GM18868 (cell line): ENCODE results near the gene ATE1.

Experiments used
- ATAC-seq: cut with Tn5 transposase; IDR thresholded peaks from one replicate; pipeline ENCODE4 v1.9.1; 2021; ENCODE audit warnings: mild to moderate bottlenecking, moderate library complexity; ENCODE audit not compliant: unreplicated experiment

Gene ATE1

DNA sequence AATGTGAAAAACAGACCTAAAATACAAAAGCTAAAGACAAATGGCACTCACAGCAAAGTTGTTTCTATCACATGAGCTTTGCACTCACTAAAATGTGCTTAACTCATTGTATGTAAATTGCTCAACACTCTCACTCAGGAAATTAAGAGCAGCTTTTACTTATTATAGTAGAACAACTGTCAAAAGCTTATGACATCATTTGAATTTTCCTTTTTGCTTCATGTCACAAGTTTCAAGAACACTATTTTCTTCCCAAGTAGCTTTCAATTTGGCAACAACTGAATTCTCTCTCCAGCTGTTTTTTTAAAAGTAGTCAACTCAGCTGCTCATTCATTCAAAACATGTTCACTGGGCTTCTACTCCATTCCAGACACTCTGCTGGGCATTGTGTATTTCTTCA, 46.9 kb downstream of the ATE1 start:
- no peak for ATAC-seq

DNA sequence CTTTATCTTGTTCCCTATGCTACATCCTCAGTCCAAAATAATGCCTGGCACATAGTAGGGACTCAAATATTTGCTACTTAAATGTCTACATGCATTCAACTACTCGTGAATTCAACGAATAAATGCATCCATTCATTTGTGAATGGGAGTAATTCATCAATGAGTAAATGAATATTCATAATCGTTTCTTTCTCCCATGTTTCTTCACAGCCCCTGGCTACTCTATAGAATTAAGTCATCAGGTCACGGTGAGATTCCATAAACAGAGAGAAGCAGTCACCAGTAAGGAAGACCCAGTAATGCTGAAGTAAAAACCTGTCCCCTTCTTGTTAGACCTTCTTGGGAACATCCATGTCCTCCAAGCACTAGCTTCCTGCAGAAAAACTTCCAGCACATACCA, 48.4 kb downstream of the ATE1 start:
- no peak for ATAC-seq

DNA sequence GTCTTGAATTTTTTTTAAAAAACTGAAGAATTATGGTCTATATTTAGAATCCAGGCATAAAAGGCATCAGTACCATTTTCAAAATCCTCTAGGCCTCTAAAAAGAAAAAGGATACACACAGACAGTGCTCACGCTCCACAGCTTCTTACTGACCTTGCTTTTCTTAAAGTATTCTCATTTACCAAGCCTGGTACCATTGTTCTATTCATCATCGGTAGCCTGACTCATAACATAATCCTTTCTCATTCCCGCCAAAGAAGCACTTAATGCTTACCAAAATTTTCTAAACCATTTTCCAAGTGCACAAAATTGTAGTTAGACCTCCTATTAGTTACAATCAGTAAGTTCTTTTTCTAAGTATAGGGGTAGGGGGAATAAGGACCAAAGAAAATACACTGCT, 54.6 kb downstream of the ATE1 start:
- no peak for ATAC-seq

- ATAC-seq, result no peak
These were observed 57.4 kb downstream of the ATE1 start for GRCh38 chr10:121870413-121870812.

DNA sequence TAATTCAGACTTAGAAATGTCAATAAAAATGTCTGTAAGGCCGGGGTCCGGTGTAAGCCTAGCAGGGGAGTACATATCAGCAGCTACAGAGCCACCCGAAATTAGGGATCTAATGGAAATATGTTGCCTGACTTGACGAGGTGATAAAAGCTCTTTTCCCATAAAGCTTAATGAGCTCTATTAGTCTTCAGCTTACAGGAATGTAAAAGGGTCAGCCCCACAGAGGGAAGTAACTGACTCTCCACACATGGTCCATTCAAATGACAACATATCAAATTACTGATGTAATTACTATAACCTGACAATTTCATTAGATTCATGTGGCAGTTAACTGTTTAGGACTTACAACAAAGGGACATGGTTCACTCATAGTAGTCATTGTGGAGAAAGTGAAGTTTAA, 62.3 kb downstream of the ATE1 start:
- ATAC-seq, result no peak

DNA sequence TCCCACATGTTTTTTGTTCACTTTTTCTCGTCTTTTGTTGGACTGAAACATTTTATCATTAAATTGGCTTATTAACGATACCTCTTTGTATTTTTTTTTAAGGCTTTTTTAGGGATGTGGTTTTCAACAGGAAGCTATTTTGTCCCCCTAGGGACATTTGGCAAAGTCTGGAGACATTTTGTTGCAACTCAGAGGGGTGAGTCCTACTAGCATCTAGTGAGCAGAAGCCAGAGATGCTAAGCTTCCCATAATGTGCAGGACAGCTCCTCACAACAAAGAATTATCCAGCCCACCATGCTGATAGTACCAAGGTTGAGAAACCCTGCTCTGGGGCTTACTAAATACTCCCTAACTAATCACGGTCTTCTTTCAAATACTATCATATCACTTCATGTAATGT, 63.2 kb downstream of the ATE1 start:
- ATAC-seq, result no peak

- ATAC-seq, result no peak
These were observed 63.7 kb downstream of the ATE1 start for GRCh38 chr10:121864168-121864567.

DNA sequence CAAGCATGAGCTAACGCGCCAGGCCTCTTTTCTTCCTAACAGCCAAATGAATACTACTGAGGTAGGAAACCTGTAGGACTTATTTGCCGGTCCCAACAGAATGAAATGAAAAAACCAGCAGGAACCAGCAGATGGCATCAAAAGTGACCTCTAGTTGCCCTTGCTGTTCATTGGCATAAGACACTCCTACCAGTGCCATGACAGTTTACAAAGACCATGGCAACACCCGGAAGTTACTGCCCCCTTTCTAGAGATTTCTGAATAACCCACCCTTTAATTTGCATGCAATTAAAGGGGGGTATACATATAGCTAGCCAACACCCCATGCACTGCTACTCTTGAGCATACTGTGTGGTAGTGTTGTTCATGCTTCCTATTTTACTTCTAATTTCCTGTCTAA, 65.2 kb downstream of the ATE1 start:
- ATAC-seq, result no peak

- ATAC-seq, result no peak
These were observed 65.8 kb downstream of the ATE1 start for GRCh38 chr10:121862042-121862441.

GRCh38 chr10:121860810-121861209, 67.0 kb downstream of the ATE1 start:
- no peak for ATAC-seq

- no peak for ATAC-seq
These were observed 72.9 kb downstream of the ATE1 start for GRCh38 chr10:121854809-121855445.

DNA sequence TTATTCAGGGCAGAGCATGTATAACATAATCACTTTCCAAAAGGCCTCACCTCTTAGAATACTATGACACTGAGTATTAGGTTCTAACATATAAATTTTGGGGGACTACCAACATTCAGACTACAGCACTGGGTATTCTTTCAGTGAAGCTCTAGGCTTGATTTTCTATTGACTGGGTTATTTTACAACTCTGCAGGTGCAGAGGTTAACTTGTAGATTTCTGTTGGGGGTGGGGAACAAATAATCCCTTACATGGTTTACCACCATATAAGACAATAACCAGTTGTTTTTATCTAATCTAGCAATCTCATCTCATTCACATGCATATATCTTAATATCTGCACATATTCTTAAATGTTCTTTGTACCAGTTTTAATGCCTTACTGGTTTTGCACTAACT, 73.9 kb downstream of the ATE1 start:
- no peak for ATAC-seq

- no peak for ATAC-seq
These were observed 76.0 kb downstream of the ATE1 start for GRCh38 chr10:121851786-121852185.

GRCh38 chr10:121848082-121848481, 79.7 kb downstream of the ATE1 start:
- ATAC-seq, result no peak

DNA sequence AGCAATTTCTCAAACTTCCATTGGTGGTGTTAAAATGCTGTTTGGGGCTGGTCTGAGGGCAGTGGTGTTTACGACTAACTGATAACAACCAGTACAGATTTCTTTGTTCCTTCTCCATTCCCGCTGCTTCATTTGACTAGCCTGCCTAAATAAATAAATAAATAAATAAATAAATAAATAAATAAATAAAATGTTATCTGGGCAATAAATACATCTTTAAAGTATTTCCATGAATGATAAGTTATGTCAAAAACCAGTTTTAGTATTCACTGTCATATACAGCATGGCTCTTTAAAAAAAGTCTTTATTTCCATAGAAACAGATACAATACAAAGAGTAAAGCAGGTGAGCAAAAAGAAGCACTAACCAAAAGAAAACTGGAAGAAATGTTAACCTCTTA, 81.3 kb downstream of the ATE1 start:
- ATAC-seq, result no peak

- ATAC-seq, result no peak
These were observed 82.6 kb downstream of the ATE1 start for GRCh38 chr10:121845044-121845784.

- ATAC-seq, result no peak
These were observed 83.3 kb downstream of the ATE1 start for GRCh38 chr10:121844537-121844936.

GRCh38 chr10:121843379-121843778, 84.5 kb downstream of the ATE1 start:
- no peak for ATAC-seq

DNA sequence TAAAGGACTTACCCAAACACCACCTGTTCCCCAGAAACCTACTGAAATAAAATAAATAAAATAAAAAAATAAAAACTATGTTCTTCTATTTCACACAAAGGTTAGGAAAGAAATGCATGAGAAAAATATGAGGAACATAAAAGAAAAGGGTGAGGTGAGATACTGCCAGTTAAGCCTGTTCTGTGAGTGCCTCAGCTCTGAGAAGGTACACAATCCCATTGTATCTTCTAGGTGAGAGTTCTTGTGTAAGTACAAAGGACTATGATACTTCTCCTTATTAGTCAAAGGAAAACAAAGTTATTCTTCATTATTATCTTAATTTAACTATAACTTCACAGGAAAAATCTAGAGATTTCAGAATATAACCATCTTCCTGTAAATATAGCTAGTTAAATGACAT, 86.0 kb downstream of the ATE1 start:
- no peak for ATAC-seq

GRCh38 chr10:121838931-121839330, 88.9 kb downstream of the ATE1 start:
- no peak for ATAC-seq

GRCh38 chr10:121838149-121838548, 89.7 kb downstream of the ATE1 start:
- ATAC-seq, result no peak

DNA sequence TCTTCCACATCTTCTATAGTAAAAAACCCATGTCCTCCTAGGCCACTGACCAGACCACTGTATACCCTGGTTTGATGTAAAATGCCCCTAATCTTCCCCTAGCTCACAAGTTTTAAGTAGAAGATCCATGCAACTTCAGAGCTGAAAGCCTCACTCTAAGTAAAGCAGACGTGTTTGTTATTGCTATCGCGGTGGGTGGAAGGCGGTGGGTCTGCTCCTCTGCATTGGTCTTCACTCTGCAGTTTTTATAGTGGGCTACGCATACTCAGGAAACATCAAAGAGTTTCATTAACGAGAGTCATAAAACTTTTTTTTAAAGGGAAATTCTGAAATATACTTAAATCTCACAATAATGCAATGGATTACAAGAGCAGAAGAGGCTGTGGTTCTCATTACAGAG, 91.7 kb downstream of the ATE1 start:
- no peak for ATAC-seq

DNA sequence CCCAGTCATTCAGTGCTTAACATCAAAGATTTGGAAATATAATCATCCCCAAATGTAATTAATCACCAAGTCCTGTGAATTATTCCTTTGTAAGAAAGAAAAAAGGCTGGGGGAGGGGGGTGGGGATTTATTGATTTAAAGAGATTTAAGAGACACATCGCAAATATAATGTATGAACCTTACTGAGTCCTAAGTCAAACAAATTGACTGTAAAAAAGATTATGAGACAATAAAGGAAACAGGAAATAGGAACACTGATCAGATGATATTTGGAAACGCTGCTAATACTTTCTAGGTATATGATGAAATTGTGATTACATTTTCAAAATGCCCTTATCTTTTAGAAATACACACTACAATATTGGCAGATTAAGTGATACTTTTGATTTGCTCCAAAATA, 92.5 kb downstream of the ATE1 start:
- no peak for ATAC-seq
